ENCODE measurements around the gene CDC42BPA. TPM values are rescaled to one million over a fixed set of nuclear protein-coding genes. Genes with fewer than 3 reads are reported as not detected.

CDC42BPA gene
- total and polyA plus RNA-seq, 2 of the 13 experiments (the other 11 are each of a cell fraction or from before 2014, with no cell fraction given) = 6.5 to 16.0 TPM

DNA sequence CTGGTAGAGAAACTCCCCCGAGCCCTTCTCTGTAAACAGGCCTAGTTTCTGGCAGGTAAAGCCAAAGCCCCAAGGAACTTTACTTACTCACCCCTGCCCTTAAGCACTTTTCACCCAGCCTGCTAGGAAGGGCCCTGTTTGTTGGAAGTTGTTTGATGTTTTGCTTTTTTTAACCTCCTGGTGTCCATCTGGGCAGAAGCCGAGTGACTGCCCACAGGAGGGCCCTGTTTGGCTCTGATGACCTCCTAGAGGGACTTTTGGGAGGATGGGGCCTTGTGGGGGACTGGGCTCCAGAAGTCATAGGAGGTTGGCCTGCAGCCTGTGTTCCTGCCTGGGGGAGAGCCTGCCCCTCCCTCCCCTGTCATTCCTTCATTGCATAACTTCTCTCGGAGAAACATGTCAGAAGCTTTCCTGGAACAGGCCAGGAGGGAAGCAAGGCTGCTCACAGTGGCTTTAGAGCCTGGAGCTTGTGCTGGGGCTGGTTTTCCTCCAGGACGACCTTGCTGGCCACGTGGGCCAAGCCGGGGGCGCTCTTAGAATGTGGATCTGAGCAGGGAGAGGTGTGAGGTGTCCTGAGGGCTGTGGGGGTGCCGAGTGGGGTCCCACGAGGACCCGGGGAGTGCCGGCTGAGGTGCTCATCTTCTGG, 344.3 kb downstream of the CDC42BPA start (continued):
- TF ChIP-seq JUNB (CRISPR knock-in tag; IDR thresholded peaks at IDR 0.05; ENCODE audit: borderline replicate concordance) = no peak
- TF ChIP-seq ZBTB21 (CRISPR knock-in tag; IDR thresholded peaks at IDR 0.05) = no peak
- no peak for TF ChIP-seq EP300 (IDR thresholded peaks at IDR 0.05; ENCODE audit: low read depth in 2 of 2, low read length in 2 of 2)
- TF ChIP-seq EP300 (CRISPR knock-in tag; IDR thresholded peaks at IDR 0.05; ENCODE audit: borderline replicate concordance) = no peak
- TF ChIP-seq ZNF773 (CRISPR knock-in tag; IDR thresholded peaks at IDR 0.05; ENCODE audit: borderline replicate concordance) = 0 out of 2 replicates have a peak, but pooled peaks have one; percentile 26
- no peak for TF ChIP-seq TEAD2 (CRISPR knock-in tag; IDR thresholded peaks at IDR 0.05)
- TF ChIP-seq HDAC2 (CRISPR knock-in tag; IDR thresholded peaks at IDR 0.05) = no peak
- TF ChIP-seq ZKSCAN5 (CRISPR knock-in tag; IDR thresholded peaks at IDR 0.05) = no peak
- peak; percentile 99 for TF ChIP-seq PATZ1 (CRISPR knock-in tag; IDR thresholded peaks at IDR 0.05)
- TF ChIP-seq SNAPC4 (CRISPR knock-in tag; IDR thresholded peaks at IDR 0.05) = peak; percentile 84
- TF ChIP-seq TEAD3 (CRISPR knock-in tag; optimal IDR thresholded peaks at IDR 0.05; ENCODE audit: borderline replicate concordance) = peak; percentile 50
- no peak for TF ChIP-seq ZNF800 (CRISPR knock-in tag; IDR thresholded peaks at IDR 0.05)
- TF ChIP-seq ZNF234 (CRISPR knock-in tag; conservative IDR thresholded peaks at IDR 0.05) = no peak
- 0 out of 2 replicates have a peak, but pooled peaks have one; percentile 48 for TF ChIP-seq ZNF333 (CRISPR knock-in tag; IDR thresholded peaks at IDR 0.05; ENCODE audit: borderline replicate concordance)
- TF ChIP-seq SAFB2 (CRISPR knock-in tag; IDR thresholded peaks at IDR 0.05; ENCODE audit: borderline replicate concordance, low read depth) = no peak
- TF ChIP-seq, protein P1, sequence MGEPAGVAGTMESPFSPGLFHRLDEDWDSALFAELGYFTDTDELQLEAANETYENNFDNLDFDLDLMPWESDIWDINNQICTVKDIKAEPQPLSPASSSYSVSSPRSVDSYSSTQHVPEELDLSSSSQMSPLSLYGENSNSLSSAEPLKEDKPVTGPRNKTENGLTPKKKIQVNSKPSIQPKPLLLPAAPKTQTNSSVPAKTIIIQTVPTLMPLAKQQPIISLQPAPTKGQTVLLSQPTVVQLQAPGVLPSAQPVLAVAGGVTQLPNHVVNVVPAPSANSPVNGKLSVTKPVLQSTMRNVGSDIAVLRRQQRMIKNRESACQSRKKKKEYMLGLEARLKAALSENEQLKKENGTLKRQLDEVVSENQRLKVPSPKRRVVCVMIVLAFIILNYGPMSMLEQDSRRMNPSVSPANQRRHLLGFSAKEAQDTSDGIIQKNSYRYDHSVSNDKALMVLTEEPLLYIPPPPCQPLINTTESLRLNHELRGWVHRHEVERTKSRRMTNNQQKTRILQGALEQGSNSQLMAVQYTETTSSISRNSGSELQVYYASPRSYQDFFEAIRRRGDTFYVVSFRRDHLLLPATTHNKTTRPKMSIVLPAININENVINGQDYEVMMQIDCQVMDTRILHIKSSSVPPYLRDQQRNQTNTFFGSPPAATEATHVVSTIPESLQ (CRISPR knock-in tag; conservative IDR thresholded peaks at IDR 0.05) = no peak
- TF ChIP-seq ZNF496 (CRISPR knock-in tag; IDR thresholded peaks at IDR 0.05; ENCODE audit: insufficient replicate concordance) = no peak
- TF ChIP-seq MXI1 (IDR thresholded peaks at IDR 0.05; ENCODE audit: borderline replicate concordance, low read depth, low read length) = no peak
